GM23338 (cell line): ENCODE results near the gene GPHA2.

Experiments
- JUNB ChIP-seq: IDR thresholded peaks from one replicate; pipeline ENCODE4 v1.6.1; 2016; ENCODE audit warnings: antibody characterized with exemption; ENCODE audit not compliant: unreplicated experiment
- POLR2AphosphoS5 ChIP-seq: IDR thresholded peaks from 2 replicates; pipeline ENCODE4 v1.6.1; 2016; ENCODE audit warnings: antibody characterized with exemption, low read depth
- TF ChIP-seq, protein P1 (sequence below): IDR thresholded peaks from one replicate; pipeline ENCODE4 v1.6.1; 2018; ENCODE audit warnings: antibody characterized with exemption; ENCODE audit not compliant: unreplicated experiment
- TF ChIP-seq, protein P2 (sequence below), 2 experiments: fragments of 200-600 bp in 1 of 2; sonication (generic) in 1 of 2; conservative IDR thresholded peaks; 2 replicates each; pipeline versions ENCODE4 v1.5.1 to v1.6.1; 2016 to 2017; ENCODE audit warnings: antibody characterized with exemption in 2 of 2, low read depth in 2 of 2, mild to moderate bottlenecking in 2 of 2, moderate library complexity in 1 of 2

DNA sequence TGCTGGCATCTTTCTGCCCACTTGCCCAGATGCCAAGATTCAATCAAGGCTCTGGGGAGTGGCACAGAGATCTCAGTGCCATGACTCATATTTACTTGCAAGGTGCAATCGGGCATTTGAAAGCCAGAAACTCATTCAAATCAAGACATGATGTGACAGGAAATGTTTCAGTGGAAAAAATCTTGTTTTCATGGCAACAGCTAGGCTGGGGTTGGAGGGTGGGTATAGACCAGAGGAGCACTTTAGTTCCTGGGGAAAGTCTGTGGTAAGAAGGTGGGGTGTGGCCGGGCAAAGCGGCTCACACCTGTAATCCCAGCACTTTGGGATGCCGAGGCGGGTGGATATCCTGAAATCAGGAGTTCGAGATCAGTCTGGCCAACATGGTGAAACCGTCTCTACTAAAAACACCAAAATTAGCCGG is 35.0 kb upstream of the GPHA2 start:
- TF ChIP-seq, protein P1, sequence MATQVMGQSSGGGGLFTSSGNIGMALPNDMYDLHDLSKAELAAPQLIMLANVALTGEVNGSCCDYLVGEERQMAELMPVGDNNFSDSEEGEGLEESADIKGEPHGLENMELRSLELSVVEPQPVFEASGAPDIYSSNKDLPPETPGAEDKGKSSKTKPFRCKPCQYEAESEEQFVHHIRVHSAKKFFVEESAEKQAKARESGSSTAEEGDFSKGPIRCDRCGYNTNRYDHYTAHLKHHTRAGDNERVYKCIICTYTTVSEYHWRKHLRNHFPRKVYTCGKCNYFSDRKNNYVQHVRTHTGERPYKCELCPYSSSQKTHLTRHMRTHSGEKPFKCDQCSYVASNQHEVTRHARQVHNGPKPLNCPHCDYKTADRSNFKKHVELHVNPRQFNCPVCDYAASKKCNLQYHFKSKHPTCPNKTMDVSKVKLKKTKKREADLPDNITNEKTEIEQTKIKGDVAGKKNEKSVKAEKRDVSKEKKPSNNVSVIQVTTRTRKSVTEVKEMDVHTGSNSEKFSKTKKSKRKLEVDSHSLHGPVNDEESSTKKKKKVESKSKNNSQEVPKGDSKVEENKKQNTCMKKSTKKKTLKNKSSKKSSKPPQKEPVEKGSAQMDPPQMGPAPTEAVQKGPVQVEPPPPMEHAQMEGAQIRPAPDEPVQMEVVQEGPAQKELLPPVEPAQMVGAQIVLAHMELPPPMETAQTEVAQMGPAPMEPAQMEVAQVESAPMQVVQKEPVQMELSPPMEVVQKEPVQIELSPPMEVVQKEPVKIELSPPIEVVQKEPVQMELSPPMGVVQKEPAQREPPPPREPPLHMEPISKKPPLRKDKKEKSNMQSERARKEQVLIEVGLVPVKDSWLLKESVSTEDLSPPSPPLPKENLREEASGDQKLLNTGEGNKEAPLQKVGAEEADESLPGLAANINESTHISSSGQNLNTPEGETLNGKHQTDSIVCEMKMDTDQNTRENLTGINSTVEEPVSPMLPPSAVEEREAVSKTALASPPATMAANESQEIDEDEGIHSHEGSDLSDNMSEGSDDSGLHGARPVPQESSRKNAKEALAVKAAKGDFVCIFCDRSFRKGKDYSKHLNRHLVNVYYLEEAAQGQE, result no peak
- TF ChIP-seq JUNB (no peak), POLR2AphosphoS5 (no peak)
- TF ChIP-seq, protein P2, sequence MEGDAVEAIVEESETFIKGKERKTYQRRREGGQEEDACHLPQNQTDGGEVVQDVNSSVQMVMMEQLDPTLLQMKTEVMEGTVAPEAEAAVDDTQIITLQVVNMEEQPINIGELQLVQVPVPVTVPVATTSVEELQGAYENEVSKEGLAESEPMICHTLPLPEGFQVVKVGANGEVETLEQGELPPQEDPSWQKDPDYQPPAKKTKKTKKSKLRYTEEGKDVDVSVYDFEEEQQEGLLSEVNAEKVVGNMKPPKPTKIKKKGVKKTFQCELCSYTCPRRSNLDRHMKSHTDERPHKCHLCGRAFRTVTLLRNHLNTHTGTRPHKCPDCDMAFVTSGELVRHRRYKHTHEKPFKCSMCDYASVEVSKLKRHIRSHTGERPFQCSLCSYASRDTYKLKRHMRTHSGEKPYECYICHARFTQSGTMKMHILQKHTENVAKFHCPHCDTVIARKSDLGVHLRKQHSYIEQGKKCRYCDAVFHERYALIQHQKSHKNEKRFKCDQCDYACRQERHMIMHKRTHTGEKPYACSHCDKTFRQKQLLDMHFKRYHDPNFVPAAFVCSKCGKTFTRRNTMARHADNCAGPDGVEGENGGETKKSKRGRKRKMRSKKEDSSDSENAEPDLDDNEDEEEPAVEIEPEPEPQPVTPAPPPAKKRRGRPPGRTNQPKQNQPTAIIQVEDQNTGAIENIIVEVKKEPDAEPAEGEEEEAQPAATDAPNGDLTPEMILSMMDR (conservative IDR thresholded peaks at IDR 0.05; ENCODE audit: low read depth in 2 of 2), result no peak
